GM19099 (cell line): ENCODE data around the gene ABHD2.

Experiments used
- POLR2A ChIP-seq: IDR thresholded peaks from 3 replicates; pipeline ENCODE4 v1.6.1; 2011; ENCODE audit warnings: low read depth; ENCODE audit not compliant: insufficient read length; ENCODE audit errors: extremely low read depth

ABHD2 gene

DNA sequence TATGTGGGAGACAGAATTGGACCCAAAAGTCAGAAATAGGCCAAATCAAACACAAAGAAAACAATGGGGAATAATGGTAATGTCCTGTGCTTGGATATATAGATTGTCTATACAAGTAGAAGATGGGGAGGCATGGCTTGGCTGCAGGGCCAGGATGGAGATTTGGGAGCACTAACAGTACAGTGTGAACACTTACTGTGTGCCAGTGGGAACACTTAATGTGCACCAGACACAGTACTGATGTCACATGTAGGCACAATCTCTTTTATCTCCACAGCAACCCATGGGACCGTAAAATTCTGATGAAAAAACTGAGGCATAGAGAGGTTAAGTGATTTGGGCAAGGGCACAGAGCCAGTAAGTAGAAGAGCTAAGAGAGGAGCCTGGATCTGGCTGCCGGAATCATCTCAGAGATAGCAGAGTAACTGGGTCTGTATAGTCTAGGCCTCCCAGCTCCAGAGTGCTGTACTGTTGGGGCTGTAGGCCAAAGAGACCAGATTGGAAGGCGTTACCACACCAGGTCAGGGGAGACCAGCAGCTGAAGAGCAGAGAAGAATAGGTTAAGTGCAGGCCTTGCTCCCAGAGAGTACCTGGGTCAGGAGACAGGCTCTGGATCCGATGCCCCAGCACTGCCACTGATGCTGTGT lies 69.8 kb downstream of the ABHD2 start:
- TF ChIP-seq POLR2A: no peak

DNA sequence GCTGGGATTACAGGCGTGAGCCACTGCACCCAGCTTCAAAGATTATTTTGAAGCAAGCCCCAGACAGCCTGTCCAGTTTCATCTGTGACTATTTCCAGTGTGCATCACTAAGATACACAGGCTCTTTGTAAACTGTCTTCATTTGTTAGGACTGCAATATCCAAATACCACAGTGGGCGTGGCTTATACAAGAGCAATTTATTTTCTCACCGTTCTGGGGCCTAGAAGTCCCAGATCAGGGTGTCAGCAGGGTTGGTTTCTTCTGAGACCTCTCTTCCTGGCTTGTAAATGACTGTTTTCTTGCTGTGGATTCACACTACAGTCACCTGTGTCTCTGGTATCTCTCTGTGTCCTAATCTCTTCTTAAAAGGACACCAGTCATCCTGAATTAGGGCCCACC lies 73.4 kb downstream of the ABHD2 start:
- no peak for TF ChIP-seq POLR2A

DNA sequence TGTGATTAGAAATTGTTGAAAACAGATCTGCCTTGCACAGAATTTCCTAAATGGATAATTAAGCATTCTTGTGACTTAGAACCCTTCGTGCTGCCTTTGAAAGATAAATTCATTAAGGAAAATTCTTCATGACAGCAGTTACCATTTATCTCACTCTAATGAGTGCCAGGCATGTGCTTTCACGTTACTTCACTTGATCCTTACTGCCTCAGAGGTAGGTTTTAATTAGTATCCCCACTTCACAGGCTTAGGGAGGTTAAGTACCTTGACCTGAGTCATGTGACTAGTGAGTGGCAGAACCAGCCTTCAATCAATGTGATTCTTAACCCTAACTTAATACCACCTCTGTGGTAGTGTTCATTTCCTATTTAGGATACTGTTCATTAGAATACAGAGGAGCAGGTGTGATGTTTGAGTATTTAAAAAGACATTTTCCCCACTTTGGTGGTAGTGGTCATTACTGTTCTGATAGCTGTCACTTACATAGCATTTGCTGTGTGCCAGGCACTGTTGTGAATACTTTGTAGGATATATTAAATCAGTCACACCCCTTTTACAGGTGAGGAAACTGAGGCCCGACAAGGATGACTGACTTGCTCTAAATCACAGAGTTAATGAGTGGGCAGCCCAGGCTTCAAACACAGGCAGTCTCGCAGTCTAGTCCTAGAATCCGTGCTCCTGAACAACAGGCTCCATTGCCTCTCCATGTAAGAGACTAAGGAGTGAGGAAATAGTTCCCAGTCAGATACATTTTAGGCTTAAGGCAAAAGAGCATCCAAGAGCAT lies 75.2 kb downstream of the ABHD2 start:
- no peak for TF ChIP-seq POLR2A

DNA sequence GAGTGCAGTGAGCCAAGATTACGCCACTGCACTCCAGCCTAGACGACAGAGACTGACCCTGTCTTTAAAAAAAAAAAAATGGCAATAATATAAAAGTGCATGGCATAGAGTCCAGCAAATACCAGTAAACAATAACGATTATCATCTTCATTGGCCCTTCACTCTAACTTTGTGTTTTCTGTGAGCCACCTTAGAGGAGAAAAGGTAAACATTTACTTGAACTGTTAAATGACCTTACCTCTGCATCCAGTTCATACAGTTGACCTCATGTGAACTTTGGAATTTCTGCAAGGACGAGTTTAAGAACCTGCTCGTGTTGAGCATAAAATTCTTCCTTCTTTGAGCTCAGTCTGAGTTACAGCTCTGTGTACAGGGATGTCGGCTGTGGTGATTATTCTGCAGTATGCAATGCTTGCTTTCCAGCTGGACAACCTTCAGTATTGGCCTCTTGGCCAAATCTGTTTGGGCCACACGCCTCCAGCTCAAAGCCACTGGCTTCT lies 76.5 kb downstream of the ABHD2 start:
- TF ChIP-seq POLR2A: no peak

DNA sequence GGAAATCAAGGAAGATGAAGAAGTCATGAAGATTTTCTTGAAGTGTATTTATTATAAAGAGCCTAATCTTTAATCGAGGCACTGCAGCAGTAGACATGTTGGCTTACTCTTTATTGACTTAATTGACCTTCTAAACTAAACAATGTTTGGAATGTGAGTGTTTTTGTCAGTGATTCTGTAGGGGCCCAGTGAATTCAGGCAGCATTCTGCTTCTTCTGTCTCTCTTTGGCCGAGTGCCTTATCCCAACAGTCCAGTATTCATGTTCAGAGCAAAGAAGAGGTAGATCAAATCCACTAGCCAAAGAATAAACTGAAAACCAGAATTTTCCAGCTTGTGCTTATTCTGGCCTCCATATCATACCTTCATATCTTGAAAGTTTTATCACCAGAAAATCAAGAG lies 77.4 kb downstream of the ABHD2 start:
- TF ChIP-seq POLR2A: no peak

DNA sequence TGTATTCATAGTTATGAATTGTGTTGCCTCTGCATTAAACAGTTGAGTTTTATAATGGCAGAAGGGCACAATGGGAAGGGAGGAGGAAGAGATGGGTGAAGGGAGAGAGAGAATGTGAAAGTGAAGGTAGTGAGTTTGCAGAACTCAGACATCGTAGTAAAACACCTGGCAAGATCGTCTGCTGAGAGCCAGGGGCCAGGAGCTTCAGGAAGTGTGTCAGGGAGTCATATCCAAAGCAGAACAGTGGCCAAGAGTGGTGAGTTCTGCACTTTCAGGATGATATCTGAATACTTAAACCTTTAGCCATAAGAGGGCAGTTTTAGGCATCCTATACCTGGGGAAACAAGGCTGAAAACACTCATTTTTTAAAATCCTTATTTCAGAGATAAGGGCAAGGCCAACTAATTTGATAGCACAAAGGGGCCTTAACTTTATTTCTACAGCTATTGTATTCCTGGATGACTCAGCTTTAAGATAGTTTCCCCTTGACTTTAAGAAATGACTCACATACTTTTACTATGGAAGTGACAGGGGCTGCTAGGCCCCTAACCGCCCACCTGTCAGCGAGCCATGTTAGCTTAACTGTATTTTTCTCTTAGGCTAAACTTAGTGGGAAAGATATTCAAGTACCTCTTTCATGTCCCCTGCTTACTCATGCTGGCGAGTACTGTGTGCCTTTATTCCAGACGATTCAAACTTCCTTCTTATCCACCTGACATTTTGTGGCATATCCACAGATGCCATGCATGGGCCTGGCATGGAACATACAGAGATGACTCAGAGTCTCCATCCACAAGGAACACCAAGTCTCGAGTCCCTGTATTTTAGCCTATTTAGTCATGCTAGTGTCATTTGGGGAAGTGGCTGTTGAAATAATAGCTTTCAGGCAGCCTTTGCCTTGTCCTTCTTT lies 79.3 kb downstream of the ABHD2 start:
- TF ChIP-seq POLR2A: no peak

DNA sequence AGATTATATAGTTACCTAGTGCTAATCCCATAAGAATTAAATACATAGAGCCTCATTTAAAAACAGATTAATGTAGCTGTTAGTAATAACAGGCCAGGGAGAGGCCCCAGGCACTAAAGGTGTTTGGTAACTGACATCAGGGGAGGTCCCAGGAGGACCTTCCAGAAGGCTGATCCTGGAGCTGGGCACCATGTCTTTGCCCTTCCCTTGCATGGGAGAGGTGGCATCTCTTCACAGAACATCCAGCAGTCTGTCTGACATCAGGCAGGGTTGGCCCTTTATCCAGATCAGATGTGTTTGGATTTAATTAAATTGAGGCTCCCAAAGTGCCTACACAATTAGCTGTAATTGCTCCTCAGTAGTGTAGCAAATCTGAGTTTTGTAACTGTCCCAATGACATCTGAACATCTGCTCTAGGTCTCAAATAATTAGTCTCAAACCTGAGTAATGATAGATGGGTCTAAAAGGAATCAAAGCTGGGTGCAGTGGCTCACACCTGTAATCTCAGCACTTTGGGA lies 80.1 kb downstream of the ABHD2 start:
- TF ChIP-seq POLR2A: no peak

DNA sequence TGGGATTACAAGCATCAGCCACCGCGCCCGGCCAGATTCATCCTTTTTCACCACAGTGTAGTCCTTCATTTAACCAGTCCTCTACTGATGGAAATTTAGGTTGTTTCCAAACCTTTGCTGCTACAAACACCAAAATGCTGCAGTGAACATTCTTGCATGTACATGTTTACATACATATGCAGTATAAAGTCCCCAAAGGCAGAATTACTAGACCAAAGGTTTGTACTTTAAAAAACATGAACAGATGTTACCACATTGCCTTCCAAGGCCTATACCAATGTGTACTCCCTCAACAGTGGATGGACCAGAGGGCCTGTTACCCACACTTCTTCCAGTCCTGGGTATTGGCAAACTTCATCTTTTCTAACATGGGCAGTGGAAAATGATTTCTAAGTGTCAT lies 82.1 kb downstream of the ABHD2 start:
- TF ChIP-seq POLR2A: no peak

DNA sequence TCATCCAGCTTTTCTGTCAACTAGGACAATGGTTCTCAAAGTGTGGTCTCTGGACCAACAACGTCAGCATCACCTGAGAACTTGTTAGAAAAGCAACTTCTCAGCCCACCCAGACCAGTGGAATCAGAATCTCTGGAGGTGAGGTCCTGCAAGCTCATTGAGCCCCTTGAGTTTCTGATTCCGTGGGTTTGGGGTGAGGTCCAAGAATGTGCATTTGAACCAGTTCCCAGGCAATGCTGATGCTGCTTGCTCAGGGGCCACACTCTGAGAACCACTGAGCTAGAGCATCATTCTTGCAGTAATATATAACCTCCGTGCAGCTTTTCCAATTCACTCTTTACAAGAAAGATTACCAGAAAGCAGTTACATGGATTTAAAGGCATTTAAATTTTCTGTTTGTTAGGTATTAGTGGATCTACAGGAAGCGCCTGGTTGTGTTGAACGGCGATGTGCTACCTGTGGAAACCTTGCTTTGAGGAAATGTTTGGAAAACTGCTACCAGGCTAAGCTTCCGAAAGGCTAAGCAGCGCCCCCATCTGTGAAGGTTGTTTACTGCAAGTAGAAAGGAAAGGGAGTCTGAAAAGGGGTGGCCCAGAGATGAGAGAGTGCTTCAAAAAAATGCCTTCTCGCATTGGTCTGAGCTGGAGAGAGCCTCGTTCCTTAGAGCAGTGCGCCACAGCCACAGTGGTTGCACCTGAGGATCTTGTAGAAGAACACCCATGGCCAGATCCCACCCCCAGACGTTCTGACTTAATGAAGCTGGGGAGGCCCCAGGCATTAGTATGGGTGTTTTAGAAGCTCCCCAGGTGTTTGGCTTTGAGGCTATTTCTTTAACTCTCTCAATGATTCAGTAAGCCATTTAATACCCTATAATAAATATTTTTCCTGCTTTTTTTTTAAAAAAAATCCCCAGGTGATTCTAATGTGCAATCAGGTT lies 83.1 kb downstream of the ABHD2 start:
- no peak for TF ChIP-seq POLR2A

DNA sequence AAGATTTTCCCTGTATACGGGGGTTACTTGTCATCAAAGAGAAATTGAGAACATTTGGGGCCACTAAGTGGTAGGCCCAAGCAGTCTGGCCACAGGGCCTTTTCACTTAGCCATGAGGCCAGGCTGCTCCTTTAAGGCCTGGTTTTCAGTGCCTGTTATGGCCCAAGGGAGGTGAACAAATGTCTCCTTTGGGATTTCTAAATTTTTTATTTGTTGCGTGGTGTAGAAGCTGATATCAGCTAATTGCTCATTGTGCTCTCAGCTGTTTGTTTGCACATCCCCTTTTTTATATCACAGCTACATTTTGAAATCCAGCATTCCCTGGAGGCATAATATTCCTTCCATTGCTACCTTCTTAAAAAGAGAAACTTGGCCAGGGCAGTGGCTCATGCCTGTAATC lies 84.7 kb downstream of the ABHD2 start:
- no peak for TF ChIP-seq POLR2A

DNA sequence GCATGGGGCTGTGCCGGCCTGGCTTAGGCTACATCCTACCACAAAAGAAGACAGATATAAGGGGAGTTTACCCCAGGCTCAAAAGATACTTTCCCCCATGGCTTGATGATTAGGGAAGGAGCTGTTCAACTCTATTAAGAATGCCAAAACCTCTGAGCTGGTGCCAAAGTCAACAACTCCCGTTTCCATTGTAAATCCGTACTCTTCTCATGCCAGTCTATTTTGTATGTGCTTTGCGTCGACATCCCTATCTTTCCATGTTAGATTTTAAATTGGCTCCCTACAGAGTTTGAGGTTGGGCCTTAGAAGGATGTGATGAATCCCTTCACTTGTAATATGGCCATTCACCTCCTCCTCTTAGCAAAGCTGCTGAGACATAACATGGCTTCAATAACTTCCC lies 86.2 kb downstream of the ABHD2 start:
- TF ChIP-seq POLR2A: no peak

DNA sequence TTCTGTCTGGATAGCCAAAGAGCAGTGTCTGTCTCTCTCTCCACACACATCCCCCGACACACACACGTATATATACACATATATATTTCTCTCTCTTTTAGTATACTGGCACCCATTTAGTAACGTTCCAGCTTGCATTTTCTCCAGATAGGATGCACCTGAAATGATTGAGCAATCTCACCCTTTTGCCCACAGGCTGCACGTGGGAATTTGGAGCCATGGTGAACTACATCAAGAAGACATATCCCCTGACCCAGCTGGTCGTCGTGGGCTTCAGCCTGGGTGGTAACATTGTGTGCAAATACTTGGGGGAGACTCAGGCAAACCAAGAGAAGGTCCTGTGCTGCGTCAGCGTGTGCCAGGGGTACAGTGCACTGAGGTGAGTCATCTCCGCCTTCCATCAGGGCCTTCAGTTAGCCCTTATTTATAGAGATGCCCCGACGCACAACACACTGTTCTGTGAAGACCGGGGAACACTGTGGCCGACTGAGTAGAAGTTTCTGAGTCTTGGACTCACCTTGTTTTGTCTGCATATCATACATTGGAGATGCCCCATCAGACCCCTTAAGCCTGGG lies 87.4 kb downstream of the ABHD2 start:
- no peak for TF ChIP-seq POLR2A

DNA sequence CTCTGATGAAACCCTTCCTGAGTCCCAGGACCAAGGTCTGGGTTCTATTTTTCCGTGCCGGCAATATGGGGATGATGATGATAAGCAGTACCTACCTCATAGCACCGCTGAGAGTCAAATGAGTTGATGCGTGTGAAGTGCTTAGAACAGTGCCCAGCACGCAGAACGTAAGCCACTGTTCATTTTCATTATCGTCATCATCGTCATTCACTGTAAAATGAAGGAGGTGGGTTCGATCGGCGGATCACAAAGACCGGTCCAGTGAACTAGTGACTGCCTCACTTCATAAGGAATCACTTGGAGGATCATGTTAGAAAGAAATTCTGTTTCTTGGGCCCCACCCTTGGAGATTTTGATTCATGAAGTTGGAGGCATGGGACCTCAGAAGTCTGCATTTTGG lies 88.9 kb downstream of the ABHD2 start:
- TF ChIP-seq POLR2A: no peak

DNA sequence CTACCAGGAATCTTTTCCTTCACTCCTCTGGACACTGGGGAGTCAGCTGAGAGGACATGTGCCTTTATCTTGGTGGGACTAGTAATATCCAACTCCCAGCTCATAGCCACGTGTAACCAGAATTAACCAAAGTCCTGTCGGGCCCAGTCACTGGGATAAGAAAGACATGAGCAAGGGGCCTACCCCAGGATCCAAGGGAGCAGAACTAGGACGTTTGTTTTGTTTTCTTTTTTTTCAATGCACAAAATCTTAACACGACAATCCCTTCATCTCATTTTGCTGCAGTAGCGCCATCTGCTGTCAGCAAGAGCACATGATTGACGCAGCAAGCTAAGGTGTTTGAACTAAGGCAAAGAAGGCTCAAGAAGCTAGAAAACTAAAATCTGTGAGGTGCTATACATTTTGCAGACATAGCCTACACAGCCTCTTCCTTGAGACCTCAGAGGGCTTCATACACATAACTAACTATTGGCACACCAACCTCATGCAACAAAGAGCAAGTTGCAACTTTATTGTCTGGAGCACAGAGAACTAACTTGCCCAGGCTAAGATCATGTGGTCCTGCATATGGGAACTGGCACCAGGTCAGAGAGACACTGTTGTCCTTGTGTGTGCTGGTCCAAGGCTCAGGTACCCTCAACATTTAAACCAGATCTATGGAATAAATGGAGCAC lies 89.5 kb downstream of the ABHD2 start:
- TF ChIP-seq POLR2A: no peak
